ENCODE data around the gene CD58. TPM values are rescaled to one million over a fixed set of nuclear protein-coding genes. Genes with fewer than 3 reads are reported as not detected.

CD58 gene
- total RNA-seq, 1 experiment from 2014 or later = 18.9 TPM

GRCh38 chr1:116571215-116571919, 541 bp upstream of the CD58 start:
- peak overlapping the region; percentile 95 for H3K27ac Mint-ChIP-seq (ENCODE audit: unreplicated experiment)
- no peaks in the 10 kb centered on the region for H3K9me3 Mint-ChIP-seq (ENCODE audit: low read depth, unreplicated experiment)
- H3K27me3 Mint-ChIP-seq (ENCODE audit: unreplicated experiment) = no peaks in the 10 kb centered on the region
- BruUV-seq (replicated peaks) = no TSS peak
- TF ChIP-seq CTCF (IDR thresholded peaks at IDR 0.05; ENCODE audit: unreplicated experiment) = no peak
- H3K4me3 Mint-ChIP-seq (ENCODE audit: low read depth, unreplicated experiment) = peak overlapping the region; percentile 87
- intact Hi-C loops (cut with micrococcal nuclease; ENCODE audit: unreplicated experiment) = loop anchor here (5.0 kb wide), 2 partner anchors 151 to 486 kb away; no protein-coding TSS in a partner anchor
- H3K4me1 Mint-ChIP-seq (ENCODE audit: low read depth, unreplicated experiment) = peaks cover 45% of the 10 kb centered on the region
- DNase-seq = no peak
- peaks cover 39% of the 10 kb centered on the region for H3K36me3 Mint-ChIP-seq (ENCODE audit: insufficient read depth, unreplicated experiment)
- CTCF ChIA-PET = interaction anchor here (0.6 to 0.7 kb wide), 3 partner anchors 13 to 433 kb away, joined by 3 to 9 read pairs (median 6); no protein-coding TSS in a partner anchor

- no peak for TF ChIP-seq CTCF (IDR thresholded peaks at IDR 0.05; ENCODE audit: unreplicated experiment)
- Mint-ChIP-seq H3K4me3 (ENCODE audit: low read depth, unreplicated experiment) (peak overlapping the region; percentile 87), H3K27me3 (ENCODE audit: unreplicated experiment) (no peaks in the 10 kb centered on the region), H3K27ac (ENCODE audit: unreplicated experiment) (peak overlapping the region; percentile 50), H3K36me3 (ENCODE audit: insufficient read depth, unreplicated experiment) (peaks cover 39% of the 10 kb centered on the region), H3K4me1 (ENCODE audit: low read depth, unreplicated experiment) (peaks cover 52% of the 10 kb centered on the region), H3K9me3 (ENCODE audit: low read depth, unreplicated experiment) (no peaks in the 10 kb centered on the region)
- no TSS peak for BruUV-seq (replicated peaks)
- peak; percentile 55 for DNase-seq
- intact Hi-C loops (cut with micrococcal nuclease; ENCODE audit: unreplicated experiment) = loop anchor here (5.0 kb wide), 3 partner anchors 63 to 487 kb away; no protein-coding TSS in a partner anchor
- CTCF ChIA-PET = interaction anchor here (0.6 to 1.2 kb wide), 3 partner anchors 55 to 97 kb away, joined by 3 to 4 read pairs (median 3); no protein-coding TSS in a partner anchor
These were observed 959 bp downstream of the CD58 start for GRCh38 chr1:116569776-116570357.

GRCh38 chr1:116569381-116569670, 1.5 kb downstream of the CD58 start:
- intact Hi-C loops (cut with micrococcal nuclease; ENCODE audit: unreplicated experiment) = loop anchor here (5.0 kb wide), 1 partner anchor 62 kb away; no protein-coding TSS in a partner anchor
- H3K27ac Mint-ChIP-seq (ENCODE audit: unreplicated experiment) = no peak overlapping the region
- peaks cover 54% of the 10 kb centered on the region for H3K4me1 Mint-ChIP-seq (ENCODE audit: low read depth, unreplicated experiment)
- no peak for DNase-seq
- H3K9me3 Mint-ChIP-seq (ENCODE audit: low read depth, unreplicated experiment) = peaks cover under 1% of the 10 kb centered on the region
- no peak for TF ChIP-seq CTCF (IDR thresholded peaks at IDR 0.05; ENCODE audit: unreplicated experiment)
- no peaks in the 10 kb centered on the region for H3K27me3 Mint-ChIP-seq (ENCODE audit: unreplicated experiment)
- CTCF ChIA-PET = interaction anchor here (0.5 to 1.2 kb wide), 3 partner anchors 54 to 519 kb away, joined by 3 read pairs; no protein-coding TSS in a partner anchor
- no TSS peak for BruUV-seq (replicated peaks)
- H3K4me3 Mint-ChIP-seq (ENCODE audit: low read depth, unreplicated experiment) = peak overlapping the region; percentile 87
- peaks cover 39% of the 10 kb centered on the region for H3K36me3 Mint-ChIP-seq (ENCODE audit: insufficient read depth, unreplicated experiment)

GRCh38 chr1:116568662-116569380, 2.0 kb downstream of the CD58 start:
- no TSS peak for BruUV-seq (replicated peaks)
- no peak for DNase-seq
- intact Hi-C loops (cut with micrococcal nuclease; ENCODE audit: unreplicated experiment) = loop anchor here (5.0 kb wide), 1 partner anchor 62 kb away; no protein-coding TSS in a partner anchor
- Mint-ChIP-seq H3K9me3 (ENCODE audit: low read depth, unreplicated experiment) (peaks cover 3% of the 10 kb centered on the region), H3K27ac (ENCODE audit: unreplicated experiment) (no peak overlapping the region), H3K27me3 (ENCODE audit: unreplicated experiment) (no peaks in the 10 kb centered on the region), H3K4me1 (ENCODE audit: low read depth, unreplicated experiment) (peaks cover 55% of the 10 kb centered on the region), H3K36me3 (ENCODE audit: insufficient read depth, unreplicated experiment) (peaks cover 39% of the 10 kb centered on the region), H3K4me3 (ENCODE audit: low read depth, unreplicated experiment) (peak overlapping the region; percentile 87)
- no peak for TF ChIP-seq CTCF (IDR thresholded peaks at IDR 0.05; ENCODE audit: unreplicated experiment)
- CTCF ChIA-PET = interaction anchor here (0.5 to 1.2 kb wide), 3 partner anchors 54 to 520 kb away, joined by 3 read pairs; no protein-coding TSS in a partner anchor

Measured in Calu3 (cell line).